CD4-positive, alpha-beta T cell treated with Interleukin-21 for 1 hour (primary cell): Measurements from ENCODE around the gene CMTM1.
"Not testable (repeated sequence)": the region's sequence is repeated elsewhere in the genome, so short reads cannot be mapped to it uniquely, and the experiment has no call there.

Source experiments
- DNase-seq: peaks from one replicate; pipeline ENCODE4 v3.0.0-alpha.2; 2020

The CMTM1 gene

DNA sequence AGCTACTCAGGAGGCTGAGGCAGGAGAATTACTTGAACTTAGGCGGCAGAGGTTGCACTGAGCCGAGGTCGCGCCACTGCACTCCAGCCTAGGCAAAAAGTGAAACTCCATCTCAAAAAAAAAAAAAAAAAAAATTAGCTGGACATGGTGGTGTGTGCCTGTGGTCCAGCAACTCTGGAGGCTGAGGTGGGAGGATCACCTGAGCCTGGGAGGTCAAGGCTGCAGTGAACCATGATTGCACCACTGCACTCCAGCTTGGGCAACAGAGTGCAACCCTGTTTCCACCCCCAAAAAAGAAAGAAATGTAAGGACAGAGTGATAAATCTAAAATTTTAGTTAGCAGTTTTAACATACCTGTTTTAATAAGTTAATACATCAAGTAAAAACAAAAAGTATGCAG, 30.3 kb downstream of the CMTM1 start:
- not testable (repeated sequence) for DNase-seq

DNA sequence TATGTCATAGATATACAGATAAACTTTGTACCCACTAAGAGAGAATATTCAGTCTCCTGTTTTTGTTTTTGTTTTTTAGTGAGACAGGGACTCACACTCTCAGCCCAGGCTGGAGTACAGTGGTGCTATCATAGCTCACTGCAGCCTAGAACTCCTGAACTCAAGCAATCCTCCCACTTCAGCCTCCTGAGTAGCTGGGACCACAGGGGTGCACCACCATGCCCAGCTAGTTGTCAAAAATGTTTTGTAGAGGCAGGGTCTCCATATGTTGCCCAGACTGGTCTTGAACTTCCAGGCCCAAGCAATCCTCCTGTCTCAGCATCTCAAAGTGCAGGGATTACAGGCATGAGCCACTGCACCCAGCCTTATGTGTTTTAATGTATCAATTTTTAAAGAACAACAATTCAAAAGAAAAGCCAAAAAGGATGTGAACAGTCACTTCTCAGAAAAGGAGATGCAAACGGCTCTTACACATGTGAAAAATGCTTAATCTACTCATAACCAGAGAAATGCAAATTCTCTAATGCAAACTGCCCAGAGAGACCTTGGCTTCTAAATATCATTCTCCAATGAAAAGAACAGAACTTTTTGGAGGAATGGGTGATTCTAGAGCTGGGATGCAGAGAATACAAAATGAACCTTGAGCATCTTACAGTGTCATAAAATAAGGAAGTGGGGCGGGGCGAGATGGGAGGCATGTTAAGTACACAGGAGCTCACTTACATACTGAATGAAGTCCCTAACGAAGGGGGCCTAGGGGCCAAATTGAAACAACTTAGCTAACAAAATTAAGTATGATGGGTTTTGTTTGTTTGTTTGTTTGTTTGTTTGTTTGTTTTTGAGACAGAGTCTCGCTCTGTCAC, 31.0 kb downstream of the CMTM1 start:
- DNase-seq: no peak

DNA sequence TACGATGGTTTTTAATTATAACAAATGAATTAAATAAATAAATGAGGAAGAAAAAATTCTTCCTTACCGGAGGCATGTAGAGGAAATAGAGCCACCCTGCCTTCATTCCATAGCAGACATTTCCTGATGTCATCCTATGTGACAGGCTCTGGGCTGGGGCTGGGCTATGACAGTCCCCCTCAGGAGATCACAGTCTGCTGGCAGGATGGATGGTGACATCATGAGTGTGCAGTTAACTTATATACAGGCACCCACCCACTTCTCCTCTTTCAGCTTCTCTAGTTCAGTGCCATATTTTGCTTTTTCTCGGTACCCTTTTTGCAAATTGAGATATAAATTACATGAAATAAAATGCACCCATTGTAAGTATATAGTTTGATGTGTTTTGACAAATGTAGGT, 31.9 kb downstream of the CMTM1 start:
- no peak for DNase-seq

DNA sequence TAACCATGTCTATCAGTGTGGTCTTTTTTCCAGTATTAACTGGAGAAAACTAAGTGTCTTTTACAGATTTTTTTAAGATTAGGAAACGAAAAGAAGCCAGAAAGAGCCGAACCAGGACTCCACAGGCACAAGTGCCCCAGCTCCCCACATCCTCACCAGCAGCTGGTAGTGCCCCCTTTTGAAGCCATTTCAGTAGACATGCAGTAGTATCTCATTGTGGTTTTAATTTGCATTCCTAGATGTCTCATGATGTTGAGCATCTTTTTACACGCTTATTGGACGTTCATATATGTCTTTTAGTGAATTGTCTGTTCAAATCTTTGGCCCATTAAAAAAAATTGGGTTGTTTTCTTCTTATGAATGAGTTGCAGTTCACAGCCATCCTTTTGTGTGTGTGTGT, 33.5 kb downstream of the CMTM1 start:
- no peak for DNase-seq

DNA sequence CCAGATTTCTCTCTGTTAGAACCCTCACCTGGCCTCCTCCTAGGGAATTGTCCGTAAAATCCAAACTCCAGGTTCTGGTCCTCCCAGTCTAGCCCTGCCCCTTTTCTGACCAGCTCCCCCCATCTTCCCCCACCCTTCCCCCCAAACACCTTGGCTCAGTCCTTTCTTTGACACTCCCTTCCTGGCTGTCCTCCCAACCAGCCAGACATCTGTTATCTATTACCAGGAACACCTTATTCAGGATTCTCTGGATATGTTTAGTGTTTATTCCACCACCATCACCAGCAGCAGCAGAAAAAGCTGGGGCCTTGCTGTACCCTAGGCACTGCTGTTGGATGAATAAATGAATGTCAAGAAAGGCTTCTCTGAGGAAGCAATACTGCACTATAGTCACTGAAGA, 34.2 kb downstream of the CMTM1 start:
- no peak for DNase-seq

DNA sequence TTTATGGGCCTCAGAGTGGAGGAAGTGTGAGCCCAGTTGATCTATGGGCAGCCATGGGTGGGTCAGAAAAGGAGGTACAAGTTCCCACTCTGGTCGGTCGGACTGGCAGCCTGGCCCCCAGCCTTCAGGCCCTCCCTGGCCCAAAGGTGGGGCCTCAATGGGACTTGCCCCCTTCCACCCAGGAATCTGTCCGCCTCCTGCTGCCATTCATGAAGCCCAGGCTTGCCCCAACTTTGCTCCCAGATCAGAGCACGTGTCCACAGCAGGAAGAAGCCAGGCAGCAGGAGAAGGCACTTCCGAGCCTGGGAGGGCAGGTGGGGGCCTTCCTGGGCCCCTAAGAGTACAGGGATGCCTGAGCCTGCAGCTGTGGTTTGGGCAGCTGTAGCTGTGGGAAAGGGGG, 35.2 kb downstream of the CMTM1 start:
- no peak for DNase-seq

DNA sequence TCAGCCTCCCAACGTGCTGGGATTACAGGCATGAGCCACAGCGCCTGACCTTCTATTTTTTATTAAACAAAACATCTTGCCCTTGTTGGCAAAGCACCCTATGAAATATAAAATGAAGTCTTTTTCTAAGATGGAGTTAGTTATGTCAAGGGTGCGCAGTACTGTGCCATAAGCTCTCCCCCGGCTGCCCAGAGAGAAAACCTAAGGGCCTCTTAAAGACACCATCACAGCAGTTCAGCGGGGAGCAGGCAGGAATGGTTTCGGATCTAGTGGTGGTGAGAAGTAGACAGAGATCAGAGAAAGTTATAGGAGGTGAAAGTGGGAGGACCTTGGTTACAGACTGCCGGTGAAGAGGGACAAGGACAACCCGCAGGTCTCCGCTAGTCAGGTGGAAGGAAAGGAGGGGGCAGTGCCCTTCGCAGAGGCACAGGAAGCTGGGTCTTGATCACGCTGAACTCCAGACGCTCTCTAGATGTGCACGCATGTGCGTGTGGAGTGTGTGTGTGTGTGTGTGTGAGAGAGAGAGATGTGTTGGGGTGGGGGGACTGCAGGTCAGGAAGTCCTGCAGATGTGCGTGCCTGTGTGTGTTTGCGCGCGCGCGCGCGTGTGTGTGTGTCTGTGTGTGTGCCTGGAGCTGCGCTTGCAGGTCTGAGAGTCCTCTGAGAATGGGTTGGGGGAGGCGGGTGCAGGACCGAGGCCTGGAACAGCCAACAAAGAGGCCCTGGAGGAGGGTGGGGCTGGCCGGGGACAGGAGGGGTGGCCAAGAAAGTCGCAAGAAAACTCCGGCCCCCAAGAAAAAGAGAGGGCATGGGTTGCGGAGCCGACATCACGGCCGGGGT, 37.5 kb downstream of the CMTM1 start:
- peak; percentile 88 for DNase-seq

DNA sequence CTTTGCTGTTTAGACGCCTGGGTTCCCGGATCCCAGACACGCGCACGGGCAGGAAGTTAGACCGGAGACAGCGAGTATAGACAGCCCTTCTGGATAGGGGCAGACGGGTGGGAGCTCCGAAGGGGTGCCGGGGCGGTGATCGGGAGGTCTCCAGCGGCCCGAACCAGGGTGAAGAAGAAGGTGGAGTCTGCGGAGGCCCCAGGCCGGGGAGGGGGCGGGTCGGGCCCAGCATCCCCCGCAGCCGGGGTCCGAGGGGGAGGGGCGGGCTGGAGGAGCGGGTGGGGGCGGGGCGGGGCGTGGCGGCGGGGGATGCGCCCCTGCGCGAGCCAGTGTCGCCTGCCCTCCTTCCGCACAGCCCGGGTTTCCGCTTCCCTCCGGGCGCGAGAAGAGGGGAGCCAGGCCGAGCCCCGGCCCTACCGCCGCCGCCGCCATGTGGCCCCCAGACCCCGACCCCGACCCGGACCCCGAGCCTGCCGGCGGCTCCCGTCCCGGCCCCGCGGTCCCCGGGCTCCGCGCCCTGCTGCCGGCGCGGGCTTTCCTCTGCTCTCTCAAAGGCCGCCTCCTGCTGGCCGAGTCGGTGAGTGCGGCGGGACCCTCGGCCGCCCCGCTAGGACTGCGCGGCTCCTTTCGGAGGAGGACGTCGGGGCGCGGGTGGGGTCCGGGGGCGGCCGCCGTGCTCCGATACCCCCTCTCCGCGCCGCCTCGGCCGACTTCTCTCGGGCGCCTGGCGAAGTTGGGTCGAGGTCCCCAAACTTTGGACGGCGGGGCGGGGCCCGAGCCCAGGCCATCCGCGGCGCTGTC, 38.3 kb downstream of the CMTM1 start, which contains the start of gene CMTM3:
TSS of gene CMTM3 (plus strand) at position 329 of the 801 bp plus-strand sequence. CDS start at position 431, 102 bp downstream.
- peak; percentile 78 for DNase-seq

DNA sequence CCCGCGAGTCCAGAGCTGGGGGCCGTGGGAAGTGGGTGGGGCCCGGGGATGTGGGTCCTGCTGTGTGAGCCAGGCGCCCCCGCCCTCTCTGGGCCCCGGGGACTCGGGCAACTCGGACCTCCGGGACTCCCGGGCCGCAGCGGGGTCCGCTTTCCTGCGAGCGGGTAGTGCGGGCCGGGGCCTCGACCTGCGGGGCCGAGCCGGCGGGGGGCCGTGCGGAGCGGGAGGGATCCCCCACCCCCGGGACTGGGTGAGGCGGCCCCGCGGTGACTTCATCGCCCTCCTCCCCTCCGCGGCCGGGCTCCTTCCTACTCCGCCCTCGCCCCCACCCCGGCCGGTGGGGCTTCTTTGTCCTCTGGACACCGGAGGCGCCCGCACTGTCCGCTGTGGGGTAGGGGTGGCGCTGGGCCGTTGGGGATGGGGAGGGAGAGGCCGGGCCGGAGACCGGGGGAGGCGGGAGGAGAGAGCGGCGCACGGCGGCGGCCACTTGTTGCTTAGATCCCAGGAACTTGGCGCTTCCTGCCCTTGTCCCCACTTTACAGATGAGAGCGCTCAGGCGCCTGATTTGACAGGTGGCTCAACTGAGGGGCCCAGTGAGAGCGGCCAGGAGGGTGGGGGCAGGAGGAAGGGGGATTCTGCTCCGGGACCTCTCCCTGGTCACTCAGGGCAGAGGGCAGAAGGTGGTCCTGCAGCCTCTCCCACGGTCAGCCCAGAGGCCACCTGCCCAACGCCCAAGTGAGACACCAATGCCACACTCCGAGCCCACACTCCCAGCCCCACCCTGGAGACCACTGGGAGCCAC, 39.1 kb downstream of the CMTM1 start:
- DNase-seq: peak; percentile 27

DNA sequence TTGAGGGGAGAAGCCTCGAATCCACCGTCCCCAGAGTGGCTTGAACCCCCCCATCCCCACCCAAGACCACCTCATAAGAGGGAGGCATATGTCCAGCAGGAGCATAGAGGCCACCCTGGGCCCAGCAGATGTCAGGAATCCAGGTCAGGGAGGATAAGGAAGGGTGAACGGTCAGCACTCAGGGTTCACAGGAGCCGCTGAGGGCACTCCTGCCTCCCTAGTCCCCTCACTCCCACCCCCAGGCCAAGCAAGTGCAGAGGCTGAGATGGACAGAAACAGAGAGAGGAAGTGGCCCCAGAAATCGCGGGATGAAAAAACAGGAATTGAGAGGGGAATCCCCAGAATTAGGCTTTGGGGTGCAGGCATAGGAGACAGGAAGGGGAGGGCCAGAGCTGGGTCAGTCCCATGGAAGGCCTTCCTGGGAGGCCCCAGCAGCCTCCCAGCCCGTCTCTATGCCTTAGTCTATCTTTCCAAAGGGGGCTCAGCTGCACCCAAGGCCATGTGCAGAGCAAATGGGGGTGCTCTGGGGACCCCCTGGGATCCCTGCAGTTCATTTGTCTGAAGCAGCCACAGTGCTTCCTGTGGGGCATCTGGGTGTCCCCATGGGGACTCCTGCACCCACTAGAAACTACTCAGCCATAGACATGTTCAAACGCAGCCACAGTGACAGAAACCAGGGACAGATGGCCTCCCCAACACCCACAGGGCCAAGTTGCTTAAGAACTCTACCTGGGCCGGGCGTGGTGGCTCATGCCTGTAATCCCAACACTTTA, 39.9 kb downstream of the CMTM1 start:
- peak; percentile 19 for DNase-seq

DNA sequence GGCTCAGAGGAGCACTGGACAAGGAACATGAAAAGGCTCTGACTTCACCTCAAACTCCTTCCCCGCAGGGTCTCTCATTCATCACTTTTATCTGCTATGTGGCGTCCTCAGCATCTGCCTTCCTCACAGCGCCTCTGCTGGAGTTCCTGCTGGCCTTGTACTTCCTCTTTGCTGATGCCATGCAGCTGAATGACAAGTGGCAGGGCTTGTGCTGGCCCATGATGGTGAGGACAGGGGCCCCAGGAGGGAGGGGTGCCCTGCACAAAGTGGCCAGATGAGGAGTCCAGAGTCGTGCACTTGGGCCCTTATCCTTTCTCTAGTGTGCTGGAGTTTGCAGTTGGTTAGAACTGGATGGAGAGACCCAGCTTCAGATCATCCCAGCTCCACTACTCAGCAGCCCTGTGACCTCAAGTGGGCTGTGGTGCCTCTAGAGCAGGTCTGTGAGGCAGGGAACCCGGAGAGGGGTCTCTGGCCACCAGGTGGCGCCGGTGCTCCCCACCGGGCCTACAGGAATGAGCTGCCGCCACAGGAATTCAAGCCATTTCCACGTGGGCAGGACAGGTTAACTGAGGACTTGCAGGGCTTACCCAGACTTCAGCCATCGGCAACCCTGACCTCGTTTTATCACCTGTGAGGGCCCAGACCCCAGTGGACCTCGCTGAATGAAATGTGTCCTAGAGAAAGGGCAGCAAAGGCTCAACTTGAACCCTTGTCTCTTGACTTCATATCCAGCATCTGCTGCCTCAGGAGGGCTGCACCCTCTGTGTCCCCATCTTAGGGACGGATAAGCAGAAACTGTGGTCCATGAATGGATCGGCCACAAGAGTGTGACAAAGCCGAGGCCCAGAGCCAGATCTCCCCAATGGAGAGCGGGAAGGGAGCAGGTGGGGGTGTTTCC, 42.3 kb downstream of the CMTM1 start:
- peak; percentile 83 for DNase-seq

GRCh38 chr16:66609139-66609510, 42.9 kb downstream of the CMTM1 start:
- no peak for DNase-seq

DNA sequence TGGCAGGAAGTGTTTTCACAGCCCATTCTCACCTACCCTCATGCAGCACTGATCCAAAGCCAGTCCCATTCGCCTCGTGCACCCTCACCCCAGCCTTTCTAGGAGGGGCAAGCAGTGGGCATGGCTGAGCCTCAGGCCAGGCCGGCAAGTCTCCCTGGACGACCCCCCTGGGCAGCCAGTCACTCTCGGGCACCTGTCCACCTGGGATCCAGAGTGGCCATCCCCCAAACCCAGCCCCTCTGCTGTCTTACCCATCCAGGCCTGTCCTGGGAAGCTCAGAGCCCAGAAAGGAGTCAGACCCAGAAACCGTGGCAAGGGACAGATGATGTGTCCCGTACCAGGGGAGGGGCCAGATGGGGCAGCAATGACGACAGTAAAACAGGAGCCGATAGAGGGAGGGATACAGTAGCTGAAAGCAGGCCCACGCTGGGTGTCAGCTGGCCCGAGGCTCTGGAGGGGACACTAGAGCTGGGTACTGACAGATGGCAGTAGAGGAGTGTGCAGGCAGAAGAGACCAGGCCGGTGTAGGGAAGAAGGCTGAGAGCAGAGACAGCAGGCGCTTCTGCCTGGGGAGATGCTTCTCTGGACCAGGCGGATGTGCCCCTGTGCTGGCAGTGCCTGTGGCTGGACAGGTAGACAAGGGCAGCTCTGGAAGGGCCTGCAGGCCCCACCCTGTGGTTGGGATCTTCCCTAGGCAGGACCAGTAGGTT, 44.0 kb downstream of the CMTM1 start:
- no peak for DNase-seq

DNA sequence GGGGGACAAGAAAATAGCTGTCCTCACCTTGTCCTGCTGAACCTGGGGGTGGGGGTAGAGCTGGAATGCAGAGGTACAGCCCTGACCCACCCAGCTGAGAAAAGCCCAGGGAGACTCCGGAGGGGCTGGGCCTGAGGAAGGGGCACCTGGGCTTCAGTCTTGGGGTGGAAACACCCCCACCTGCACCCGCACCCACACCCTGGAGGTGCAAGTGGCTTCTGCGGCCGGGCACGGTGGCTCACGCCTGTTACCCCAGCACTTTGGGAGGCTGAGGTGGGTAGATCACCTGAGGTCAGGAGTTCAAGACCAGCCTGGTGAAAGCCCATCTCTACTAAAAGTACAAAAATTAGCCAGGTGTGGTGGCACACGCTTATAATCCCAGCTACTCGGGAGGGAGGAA, 45.7 kb downstream of the CMTM1 start:
- not testable (repeated sequence) for DNase-seq

DNA sequence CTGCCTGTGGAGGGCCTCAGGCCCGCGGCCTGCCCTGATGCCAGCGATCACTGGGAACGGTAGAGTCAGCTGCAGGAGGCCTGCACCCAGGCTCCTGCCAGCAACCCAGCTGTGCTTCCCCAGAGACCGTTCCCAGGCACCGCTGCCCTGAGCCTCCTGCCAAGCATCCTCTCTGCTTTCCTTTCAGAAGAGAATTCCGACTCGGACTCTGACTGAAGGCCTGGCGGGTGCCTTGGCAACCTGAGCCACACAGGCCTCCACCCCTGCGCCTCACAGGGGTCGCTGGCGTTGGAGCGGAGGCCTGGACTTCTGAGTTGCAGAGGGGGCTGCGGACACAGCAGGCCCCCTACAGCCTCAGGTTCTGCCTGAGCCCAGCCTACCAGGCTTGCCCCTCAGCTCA, 46.2 kb downstream of the CMTM1 start:
- no peak for DNase-seq

- DNase-seq: no peak
Observed at GRCh38 chr16:66614161-66614802, 48.0 kb downstream of the CMTM1 start.

DNA sequence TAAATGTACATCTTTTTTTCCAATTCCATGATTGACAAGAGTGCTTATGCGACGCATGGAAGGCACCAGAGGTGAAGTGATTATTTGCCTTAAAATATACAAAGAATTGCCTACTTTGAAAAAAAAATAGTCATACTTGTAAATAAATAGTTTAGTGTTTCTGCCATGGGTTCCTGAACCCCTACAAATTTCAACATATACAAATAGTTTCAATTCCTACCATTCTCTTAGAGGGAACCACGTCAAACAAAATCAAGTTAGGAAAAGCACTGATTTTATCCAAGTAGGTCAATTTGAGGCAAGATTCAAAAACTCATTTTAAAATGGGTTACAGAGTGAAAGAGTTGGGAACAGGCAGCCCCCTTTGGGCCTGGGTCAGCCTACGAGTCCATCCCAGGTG, 49.9 kb downstream of the CMTM1 start:
- DNase-seq: no peak

DNA sequence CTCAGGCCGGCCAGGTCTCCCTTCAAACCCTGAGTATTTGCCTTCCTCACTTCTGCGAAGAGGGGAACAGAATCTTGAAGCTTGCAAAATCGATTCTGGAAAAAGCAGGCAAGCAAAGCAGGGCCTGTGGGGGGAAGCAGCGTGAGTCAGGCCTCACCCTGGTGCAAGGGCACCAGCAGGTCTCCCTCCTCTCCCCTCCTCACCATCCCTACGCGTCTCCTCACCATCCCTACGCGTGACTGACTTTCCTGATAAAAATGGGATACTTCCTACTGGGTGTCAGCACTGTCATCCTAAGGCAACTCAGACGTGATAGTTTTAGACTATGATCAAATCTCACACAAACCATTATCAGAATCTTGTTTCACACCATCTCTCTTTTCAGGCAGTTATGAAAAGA, 50.4 kb downstream of the CMTM1 start:
- DNase-seq: no peak

DNA sequence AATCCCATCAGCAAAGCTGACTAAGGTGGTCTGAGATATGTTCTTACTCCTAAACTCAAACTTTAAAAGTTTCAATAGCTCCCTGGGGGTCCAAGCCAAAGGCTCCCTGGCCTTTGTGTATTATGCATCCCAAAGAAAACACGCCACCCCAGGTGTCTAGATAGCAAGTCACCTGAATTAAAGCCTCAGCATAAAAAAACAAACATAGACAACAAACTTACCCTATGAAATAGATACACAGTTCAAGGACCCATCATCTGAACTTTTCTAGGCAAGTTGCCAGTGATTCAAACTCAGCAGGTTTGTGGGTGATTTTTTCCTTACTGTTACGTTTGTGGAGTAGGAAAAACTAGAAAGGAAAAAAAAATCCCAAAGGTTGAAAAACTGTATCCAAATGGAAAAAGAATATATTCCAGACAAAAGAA, 50.8 kb downstream of the CMTM1 start:
- DNase-seq: no peak
